Testis (tissue), 3 donors: ENCODE measurements around the gene MYBPC2. TPM values are rescaled to one million over a fixed set of nuclear protein-coding genes. Genes with fewer than 3 reads are reported as not detected.

ENCODE experiments used
- DNase-seq: peaks from one replicate; pipeline ENCODE4 v3.0.0-alpha.2; 2019
- H3K27ac ChIP-seq, 2 donors: fragments of 200-600 bp; sonication (generic); one replicate each; pipeline ENCODE4 v1.5.1; 2019
- H3K27me3 ChIP-seq: fragments of 200-600 bp; sonication (generic); one replicate; pipeline ENCODE4 v1.5.1; 2019
- H3K36me3 ChIP-seq: fragments of 200-600 bp; sonication (generic); one replicate; pipeline ENCODE4 v1.5.1; 2017; ENCODE audit warnings: low read depth; ENCODE audit errors: missing control alignments
- H3K4me1 ChIP-seq: fragments of 200-600 bp; sonication (generic); one replicate; pipeline ENCODE4 v1.5.1; 2019
- H3K4me3 ChIP-seq, 2 donors: fragments of 200-600 bp; sonication (generic); one replicate each; pipeline ENCODE4 v1.5.1; 2017 to 2019
- H3K9me3 ChIP-seq: fragments of 200-600 bp; sonication (generic); one replicate; pipeline ENCODE4 v1.5.1; 2017
- POLR2A ChIP-seq: fragments of 450-650 bp; IDR thresholded peaks from one replicate; pipeline ENCODE4 v1.6.1; 2017; ENCODE audit warnings: antibody characterized with exemption, mild to moderate bottlenecking, moderate library complexity
- WGBS, 2 donors: methylation state at CpG; one replicate each; pipeline ENCODE4 v1.1.5; 2018; 5-methylcytosine and 5-hydroxymethylcytosine counted together
- intact Hi-C: fragments of 100-400 bp; cut with DNase I; formaldehyde crosslinking; loops from one replicate; pipeline ENCODE4 v1.15.1; 2023; ENCODE audit warnings: low total_unique reads
- polyA plus RNA-seq: library from polyadenylated mRNA; stranded (reverse); fragments of 350-450 nt; fragmentation: Illumina TruSeq; extraction: RNeasy Lipid Tissue Mini Kit (QIAGEN cat#74804); gene quantifications from one replicate; pipeline ENCODE4 v1.2.3, GENCODE V29; 2014; ENCODE audit warnings: low read depth, low replicate concordance; ENCODE audit not compliant: insufficient read depth
- total RNA-seq, 2 donors: library from RNA; depleted of rRNA; stranded (reverse); fragments of >200 nt; gene quantifications; one replicate each; pipeline ENCODE4 v1.2.3, GENCODE V29; 2016
- TF ChIP-seq, protein P1 (sequence below), 3 experiments: fragments of 450-650 bp in 2 of 3; fragments of 200-600 bp in 1 of 3; sonication (generic) in 1 of 3; IDR thresholded peaks; one replicate each; pipeline ENCODE4 v1.5.1; 2016 to 2019; ENCODE audit warnings: antibody characterized with exemption in 3 of 3, mild to moderate bottlenecking in 2 of 3, moderate library complexity in 1 of 3

Gene MYBPC2
- total and polyA plus RNA-seq, 3 donors from 2014 or later, result 0.31 to 3.2 (median 0.63) TPM

GRCh38 chr19:50420808-50421207, 11.9 kb upstream of the MYBPC2 start:
- no peaks in the 10 kb centered on the region for H3K27me3 ChIP-seq
- intact Hi-C loops, result no loop called here
- 78 to 81% methylated on average over 3 of the region's 3 CpGs for WGBS, 2 donors

DNA sequence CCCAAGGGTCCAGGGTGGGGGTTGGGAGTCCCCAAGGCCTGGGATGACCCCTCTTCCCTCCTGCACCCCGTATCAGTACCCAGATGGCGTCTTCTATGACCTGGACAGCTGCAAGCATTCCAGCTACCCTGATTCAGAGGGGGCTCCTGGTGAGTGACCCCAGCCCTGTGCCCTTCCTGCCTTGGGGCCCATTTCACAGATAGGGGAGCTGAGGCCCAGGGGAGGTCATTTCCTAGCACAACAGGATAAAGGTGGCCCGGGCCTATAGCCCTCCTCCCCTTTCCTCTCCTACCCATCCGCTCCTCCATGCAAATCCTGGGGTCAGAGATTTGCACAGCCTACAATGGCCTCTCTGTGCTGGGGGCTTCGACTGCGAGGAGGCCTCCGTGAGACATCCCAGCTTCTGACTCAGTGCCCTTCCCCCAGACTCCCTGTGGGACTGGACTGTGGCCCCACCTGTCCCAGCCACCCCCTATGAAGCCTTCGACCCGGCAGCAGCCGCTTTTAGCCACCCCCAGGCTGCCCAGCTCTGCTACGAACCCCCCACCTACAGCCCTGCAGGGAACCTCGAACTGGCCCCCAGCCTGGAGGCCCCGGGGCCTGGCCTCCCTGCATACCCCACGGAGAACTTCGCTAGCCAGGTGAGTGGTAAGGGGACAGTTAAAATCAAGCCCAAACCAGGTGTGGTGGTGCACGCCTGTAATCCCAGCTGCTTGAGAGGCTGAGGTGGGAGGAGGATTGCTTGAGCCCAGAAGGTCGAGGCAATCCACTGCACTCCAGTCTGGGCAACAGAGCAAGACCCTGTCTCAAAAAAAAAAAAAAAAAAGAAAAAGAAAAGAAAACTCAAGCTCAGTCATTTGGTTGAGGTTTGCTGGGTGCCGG, 10.1 kb upstream of the MYBPC2 start:
- DNase-seq, result no peak
- H3K36me3 ChIP-seq, result no peaks in the 10 kb centered on the region
- 89 to 90% methylated on average over 11 to 16 of the region's 18 CpGs for WGBS, 2 donors
- H3K9me3 ChIP-seq, result no peaks in the 10 kb centered on the region
- TF ChIP-seq, protein P1, sequence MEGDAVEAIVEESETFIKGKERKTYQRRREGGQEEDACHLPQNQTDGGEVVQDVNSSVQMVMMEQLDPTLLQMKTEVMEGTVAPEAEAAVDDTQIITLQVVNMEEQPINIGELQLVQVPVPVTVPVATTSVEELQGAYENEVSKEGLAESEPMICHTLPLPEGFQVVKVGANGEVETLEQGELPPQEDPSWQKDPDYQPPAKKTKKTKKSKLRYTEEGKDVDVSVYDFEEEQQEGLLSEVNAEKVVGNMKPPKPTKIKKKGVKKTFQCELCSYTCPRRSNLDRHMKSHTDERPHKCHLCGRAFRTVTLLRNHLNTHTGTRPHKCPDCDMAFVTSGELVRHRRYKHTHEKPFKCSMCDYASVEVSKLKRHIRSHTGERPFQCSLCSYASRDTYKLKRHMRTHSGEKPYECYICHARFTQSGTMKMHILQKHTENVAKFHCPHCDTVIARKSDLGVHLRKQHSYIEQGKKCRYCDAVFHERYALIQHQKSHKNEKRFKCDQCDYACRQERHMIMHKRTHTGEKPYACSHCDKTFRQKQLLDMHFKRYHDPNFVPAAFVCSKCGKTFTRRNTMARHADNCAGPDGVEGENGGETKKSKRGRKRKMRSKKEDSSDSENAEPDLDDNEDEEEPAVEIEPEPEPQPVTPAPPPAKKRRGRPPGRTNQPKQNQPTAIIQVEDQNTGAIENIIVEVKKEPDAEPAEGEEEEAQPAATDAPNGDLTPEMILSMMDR (IDR thresholded peaks at IDR 0.05), result no peak
- TF ChIP-seq POLR2A, result no peak
- H3K4me1 ChIP-seq, result peaks cover 7% of the 10 kb centered on the region
- no peaks in the 10 kb centered on the region for H3K27me3 ChIP-seq
- intact Hi-C loops, result no loop called here
- no peak overlapping the region for H3K27ac ChIP-seq
- no peak overlapping the region for H3K4me3 ChIP-seq

More at GRCh38 chr19:50420808-50421207, 11.9 kb upstream of the MYBPC2 start:
- Histone ChIP-seq H3K4me3 (no peak overlapping the region), H3K36me3 (no peaks in the 10 kb centered on the region), H3K27ac (no peak overlapping the region), H3K4me1 (peaks cover 7% of the 10 kb centered on the region), H3K9me3 (no peaks in the 10 kb centered on the region)
- no peak for TF ChIP-seq POLR2A
- TF ChIP-seq, protein P1 (IDR thresholded peaks at IDR 0.05), result no peak
- no peak for DNase-seq

DNA sequence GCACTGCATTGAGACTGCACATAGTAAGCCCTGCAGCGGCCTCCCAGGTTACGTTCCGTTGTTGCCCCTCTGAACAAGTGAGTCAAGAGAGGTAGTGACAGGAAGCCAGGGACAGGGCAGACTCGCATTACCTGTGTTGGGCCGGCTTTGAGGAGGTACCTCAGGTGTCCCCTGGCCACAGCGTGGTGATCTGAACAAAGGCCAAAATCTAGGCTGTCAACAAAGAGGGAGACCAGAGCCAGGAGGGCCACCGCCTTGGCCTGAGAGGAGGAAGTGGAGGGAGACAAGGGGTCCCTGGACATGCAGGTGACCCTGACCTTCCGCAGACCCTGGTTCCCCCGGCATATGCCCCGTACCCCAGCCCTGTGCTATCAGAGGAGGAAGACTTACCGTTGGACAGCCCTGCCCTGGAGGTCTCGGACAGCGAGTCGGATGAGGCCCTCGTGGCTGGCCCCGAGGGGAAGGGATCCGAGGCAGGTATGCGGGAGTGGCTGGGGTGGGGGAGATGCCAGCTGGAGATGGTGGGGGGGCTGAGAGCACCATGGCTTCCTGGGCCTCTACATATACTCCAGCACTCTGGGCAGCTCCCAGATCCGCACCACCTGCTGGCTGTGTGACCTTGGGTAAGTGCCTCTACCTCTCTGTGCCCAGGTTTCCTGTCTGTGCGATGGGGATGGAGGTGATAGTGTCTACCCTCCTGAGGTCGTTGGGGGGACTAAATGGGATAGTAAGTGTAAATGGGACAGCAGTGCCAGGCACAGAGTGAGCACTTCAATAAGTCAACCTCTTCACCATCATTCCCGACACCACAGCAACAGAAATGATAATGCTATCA, 9.2 kb upstream of the MYBPC2 start:
- no peaks in the 10 kb centered on the region for H3K27me3 ChIP-seq
- no peak for TF ChIP-seq POLR2A
- TF ChIP-seq, protein P1 (IDR thresholded peaks at IDR 0.05), result no peak
- intact Hi-C loops, result no loop called here

GRCh38 chr19:50425581-50425980, 7.1 kb upstream of the MYBPC2 start:
- intact Hi-C loops, result no loop called here
- Histone ChIP-seq H3K27me3 (no peaks in the 10 kb centered on the region), H3K4me1 (peaks cover 5% of the 10 kb centered on the region), H3K27ac (no peak overlapping the region), H3K9me3 (no peaks in the 10 kb centered on the region), H3K4me3 (no peak overlapping the region), H3K36me3 (no peaks in the 10 kb centered on the region)
- WGBS, 2 donors, result 81 to 83% methylated on average over 7 of the region's 7 CpGs
- TF ChIP-seq, protein P1 (IDR thresholded peaks at IDR 0.05), result no peak
- TF ChIP-seq POLR2A, result no peak
- no peak for DNase-seq

More for the DNA sequence above, 9.2 kb upstream of the MYBPC2 start:
- DNase-seq, result no peak
- Histone ChIP-seq H3K27ac (no peak overlapping the region), H3K4me1 (peaks cover 7% of the 10 kb centered on the region), H3K9me3 (no peaks in the 10 kb centered on the region), H3K36me3 (no peaks in the 10 kb centered on the region), H3K4me3 (no peak overlapping the region)
- 84 to 93% methylated on average over 10 to 22 of the region's 22 CpGs for whole genome bisulfite sequencing, 2 donors
